Measurements from ENCODE around the gene PSMD2. TPM values are rescaled to one million over a fixed set of nuclear protein-coding genes. Genes with fewer than 3 reads are reported as not detected.

Gene PSMD2
- total and polyA plus RNA-seq, 11 donors: 82.3 to 443 (median 232) TPM

DNA sequence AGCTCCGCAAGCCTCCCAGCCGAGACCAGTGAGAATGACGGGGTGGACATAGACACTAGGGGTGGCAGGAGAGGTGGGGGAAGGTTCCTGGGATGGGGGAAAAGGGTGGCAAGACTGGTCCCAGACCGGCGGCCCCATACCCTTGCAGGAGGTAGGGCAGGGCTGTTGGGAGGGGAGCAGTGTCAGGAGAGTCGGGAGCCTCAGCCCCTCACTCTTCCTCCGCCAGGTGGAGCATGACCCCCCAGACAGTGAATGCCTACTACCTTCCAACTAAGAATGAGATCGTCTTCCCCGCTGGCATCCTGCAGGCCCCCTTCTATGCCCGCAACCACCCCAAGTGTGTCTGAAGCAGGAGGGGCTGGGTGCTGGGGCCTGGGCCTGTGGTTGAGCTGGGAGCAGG lies 8.7 kb upstream of the PSMD2 start:
- intact Hi-C loops (cut with DNase I): loop anchor here in 4 of 10 donors (5.0 to 10.0 kb wide), 4 partner anchors 116 to 396 kb away; partner anchors contain the start of gene AP2M1 (in 1 of the 4)

GRCh38 chr3:184291044-184291737 lies 7.8 kb upstream of the PSMD2 start:
- ATAC-seq (no peak), DNase-seq (no peak)
- no peak for TF ChIP-seq CTCF (IDR thresholded peaks at IDR 0.05)
- TF ChIP-seq POLR2A (IDR thresholded peaks at IDR 0.05): no peak
- Histone ChIP-seq H3K27me3 (peaks cover 0 to 10% (median 3%) of the 10 kb centered on the region in 9 donors), H3K4me1 (no peaks in the 10 kb centered on the region), H3K4me3 (no peak overlapping the region), H3K9me3 (no peaks in the 10 kb centered on the region), H3K36me3 (no peaks in the 10 kb centered on the region), H3K27ac (no peak overlapping the region)
- 87 to 91% (median 87%) methylated on average over 22 of the region's 22 CpGs for WGBS, 4 donors
- intact Hi-C loops (cut with DNase I): loop anchor here in 4 of 10 donors (5.0 to 10.0 kb wide), 4 partner anchors 116 to 396 kb away; partner anchors contain the start of gene AP2M1 (in 1 of the 4)

More for the DNA sequence above, 8.7 kb upstream of the PSMD2 start:
- no peaks in the 10 kb centered on the region for H3K9me3 ChIP-seq
- no peak for ATAC-seq
- WGBS, 4 donors: 81 to 89% (median 86%) methylated on average over 10 of the region's 10 CpGs
- no peak overlapping the region for H3K4me3 ChIP-seq
- H3K27me3 ChIP-seq: peaks cover 0 to 10% (median 3%) of the 10 kb centered on the region in 9 donors
- no peak overlapping the region for H3K27ac ChIP-seq
- no peak for TF ChIP-seq POLR2A (IDR thresholded peaks at IDR 0.05)
- no peak for TF ChIP-seq CTCF (IDR thresholded peaks at IDR 0.05)
- H3K4me1 ChIP-seq: no peaks in the 10 kb centered on the region
- DNase-seq: no peak
- H3K36me3 ChIP-seq: no peaks in the 10 kb centered on the region

DNA sequence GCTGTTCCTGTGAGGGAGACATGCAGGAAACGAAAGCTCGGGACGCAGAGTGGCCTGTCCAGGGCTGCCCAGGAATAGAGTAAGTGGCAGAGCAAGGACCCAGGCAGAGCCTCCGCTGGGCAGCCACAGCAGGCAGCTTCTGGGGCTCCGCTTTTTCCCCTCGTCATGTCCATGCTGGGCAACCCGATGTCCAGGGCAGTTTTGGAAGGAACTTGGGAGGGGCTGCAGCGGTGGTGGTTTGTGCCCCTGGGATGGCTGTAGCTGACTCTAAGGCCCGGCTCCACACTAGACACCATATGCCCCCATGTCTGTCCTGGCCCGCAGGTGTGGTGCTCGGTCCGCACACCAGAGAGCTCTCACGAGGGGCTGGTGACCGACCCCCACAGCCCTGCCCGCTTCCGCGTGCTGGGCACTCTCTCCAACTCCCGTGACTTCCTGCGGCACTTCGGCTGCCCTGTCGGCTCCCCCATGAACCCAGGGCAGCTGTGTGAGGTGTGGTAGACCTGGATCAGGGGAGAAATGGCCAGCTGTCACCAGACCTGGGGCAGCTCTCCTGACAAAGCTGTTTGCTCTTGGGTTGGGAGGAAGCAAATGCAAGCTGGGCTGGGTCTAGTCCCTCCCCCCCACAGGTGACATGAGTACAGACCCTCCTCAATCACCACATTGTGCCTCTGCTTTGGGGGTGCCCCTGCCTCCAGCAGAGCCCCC lies 7.1 kb upstream of the PSMD2 start:
- intact Hi-C loops (cut with DNase I): loop anchor here in 4 of 10 donors (5.0 to 10.0 kb wide), 4 partner anchors 117 to 397 kb away; partner anchors contain the start of gene AP2M1 (in 1 of the 4)

More for the DNA sequence above, 7.1 kb upstream of the PSMD2 start:
- no peak overlapping the region for H3K27ac ChIP-seq
- TF ChIP-seq CTCF (IDR thresholded peaks at IDR 0.05): no peak
- TF ChIP-seq POLR2A (IDR thresholded peaks at IDR 0.05): no peak
- no peaks in the 10 kb centered on the region for H3K4me1 ChIP-seq
- peaks cover 0 to 10% (median 3%) of the 10 kb centered on the region in 9 donors for H3K27me3 ChIP-seq
- ATAC-seq (peak in 1 of 4 donors; percentile 21), DNase-seq (no peak)
- H3K9me3 ChIP-seq: no peaks in the 10 kb centered on the region
- H3K4me3 ChIP-seq: no peak overlapping the region
- H3K36me3 ChIP-seq: no peaks in the 10 kb centered on the region
- 86 to 90% (median 90%) methylated on average over 21 of the region's 21 CpGs for WGBS, 4 donors

All from heart left ventricle (tissue), 16 donors.